Stimulated activated naive CD8-positive, alpha-beta T cell treated with anti-CD3 and anti-CD28 coated beads, Interleukin-15, Interleukin-2, amounts not matched to agents 100 ng/mL and 50 ng/mL, for 24 hours (primary cell): ENCODE data around the gene TROAP.

Source experiments
- H3K27ac Mint-ChIP-seq: one replicate; pipeline ENCODE4 v1.8.0; 2021; ENCODE audit warnings: mild to moderate bottlenecking, mixed read lengths
- H3K27me3 Mint-ChIP-seq: one replicate; pipeline ENCODE4 v1.8.0; 2021; ENCODE audit warnings: mixed read lengths
- H3K36me3 Mint-ChIP-seq: one replicate; pipeline ENCODE4 v1.8.0; 2021; ENCODE audit warnings: low read depth, mixed read lengths
- H3K4me1 Mint-ChIP-seq: one replicate; pipeline ENCODE4 v1.8.0; 2021; ENCODE audit warnings: low read depth, mixed read lengths
- H3K4me3 Mint-ChIP-seq: one replicate; pipeline ENCODE4 v1.8.0; 2021; ENCODE audit warnings: mild to moderate bottlenecking, mixed read lengths
- H3K9me3 Mint-ChIP-seq: one replicate; pipeline ENCODE4 v1.8.0; 2021; ENCODE audit warnings: mixed read lengths

The TROAP gene

DNA sequence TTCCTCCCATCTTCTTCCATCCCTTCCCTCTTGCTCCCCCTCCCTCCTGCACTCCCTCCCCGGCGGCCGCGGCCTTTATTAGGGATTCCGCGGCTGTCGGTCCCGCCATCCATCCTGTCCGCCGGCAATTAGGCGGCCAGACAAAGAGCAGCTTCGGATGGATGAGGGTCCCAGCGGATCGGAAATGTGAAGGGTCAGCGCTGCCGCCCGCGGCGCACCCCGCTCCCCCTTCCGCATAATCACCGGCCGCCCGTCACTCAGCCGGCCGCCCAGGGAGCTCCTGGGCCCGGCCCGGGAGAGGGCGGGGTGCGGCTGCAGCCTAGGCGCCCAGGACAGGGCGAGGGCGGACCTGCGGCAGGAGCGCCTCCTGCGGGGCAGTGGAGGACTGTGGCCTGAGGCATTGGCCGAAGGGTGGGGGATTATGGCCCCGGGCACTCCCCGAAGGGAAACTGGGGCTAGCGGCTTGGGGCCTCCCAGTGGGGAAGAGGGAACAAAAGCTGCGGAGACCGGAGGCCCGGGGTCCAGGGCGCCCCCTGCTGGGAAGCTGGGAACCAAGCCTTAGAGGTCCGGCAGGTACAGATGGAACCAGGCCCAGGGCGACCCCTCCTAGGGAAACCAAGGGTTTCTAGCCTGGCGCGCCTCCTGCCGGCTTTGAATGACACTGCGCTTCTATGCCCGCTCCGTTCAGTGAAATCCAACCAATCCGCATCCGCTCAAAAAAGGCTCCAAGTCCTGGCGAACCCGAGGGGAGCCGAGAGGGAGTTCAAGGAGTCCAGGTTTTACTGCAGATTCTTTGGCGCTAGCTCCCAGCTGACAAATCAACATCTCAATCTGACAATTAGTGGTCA, 19.2 kb downstream of the TROAP start:
- H3K27me3 Mint-ChIP-seq: peaks cover 72% of the 10 kb centered on the region
- H3K36me3 Mint-ChIP-seq: no peaks in the 10 kb centered on the region
- H3K4me3 Mint-ChIP-seq: peak overlapping the region; percentile 56
- H3K27ac Mint-ChIP-seq: no peak overlapping the region
- H3K9me3 Mint-ChIP-seq: no peaks in the 10 kb centered on the region
- peaks cover 45% of the 10 kb centered on the region for H3K4me1 Mint-ChIP-seq

DNA sequence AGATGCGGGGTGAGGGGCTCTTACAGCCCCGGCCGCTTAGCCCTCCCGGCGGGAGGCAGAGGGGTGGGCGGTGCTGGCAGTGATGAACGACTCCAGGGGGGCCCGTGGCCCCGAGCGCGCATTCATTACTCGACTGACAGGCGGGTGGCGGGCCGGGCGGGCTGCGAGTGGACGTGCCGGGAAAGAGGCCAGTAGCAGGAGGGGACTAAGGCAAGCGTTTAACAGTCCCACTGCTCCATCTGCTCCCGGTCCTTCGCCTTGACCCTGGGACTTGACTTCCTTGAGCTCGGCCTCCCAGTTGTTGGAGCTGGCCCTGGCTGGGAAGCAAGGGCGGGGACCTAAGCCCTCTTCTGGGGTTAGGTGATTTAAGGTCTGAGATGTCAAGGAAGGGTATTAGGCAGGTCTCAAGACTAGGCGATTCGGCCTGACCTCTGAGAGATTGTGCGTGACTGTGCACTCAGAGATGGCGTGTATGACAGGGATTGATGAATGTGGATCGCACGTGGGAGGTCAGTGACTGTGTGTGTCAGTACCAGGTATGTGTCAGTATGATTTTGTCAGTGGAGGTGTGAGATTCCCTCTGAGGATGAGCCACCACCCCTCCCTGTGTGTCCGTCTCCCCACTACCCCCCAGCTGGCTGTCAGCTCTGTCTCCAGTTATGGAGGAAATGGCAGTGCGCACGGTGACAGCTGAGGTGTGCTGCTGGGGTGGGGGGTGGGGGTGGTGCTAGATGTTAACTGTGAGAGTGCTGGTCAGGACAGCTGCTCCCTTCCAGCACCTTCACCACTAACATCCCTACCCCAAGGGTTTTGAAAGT, 20.1 kb downstream of the TROAP start:
- H3K27me3 Mint-ChIP-seq: peaks cover 69% of the 10 kb centered on the region
- H3K27ac Mint-ChIP-seq: no peak overlapping the region
- H3K4me1 Mint-ChIP-seq: peaks cover 40% of the 10 kb centered on the region
- H3K4me3 Mint-ChIP-seq: peak overlapping the region; percentile 59
- H3K9me3 Mint-ChIP-seq: no peaks in the 10 kb centered on the region
- no peaks in the 10 kb centered on the region for H3K36me3 Mint-ChIP-seq

DNA sequence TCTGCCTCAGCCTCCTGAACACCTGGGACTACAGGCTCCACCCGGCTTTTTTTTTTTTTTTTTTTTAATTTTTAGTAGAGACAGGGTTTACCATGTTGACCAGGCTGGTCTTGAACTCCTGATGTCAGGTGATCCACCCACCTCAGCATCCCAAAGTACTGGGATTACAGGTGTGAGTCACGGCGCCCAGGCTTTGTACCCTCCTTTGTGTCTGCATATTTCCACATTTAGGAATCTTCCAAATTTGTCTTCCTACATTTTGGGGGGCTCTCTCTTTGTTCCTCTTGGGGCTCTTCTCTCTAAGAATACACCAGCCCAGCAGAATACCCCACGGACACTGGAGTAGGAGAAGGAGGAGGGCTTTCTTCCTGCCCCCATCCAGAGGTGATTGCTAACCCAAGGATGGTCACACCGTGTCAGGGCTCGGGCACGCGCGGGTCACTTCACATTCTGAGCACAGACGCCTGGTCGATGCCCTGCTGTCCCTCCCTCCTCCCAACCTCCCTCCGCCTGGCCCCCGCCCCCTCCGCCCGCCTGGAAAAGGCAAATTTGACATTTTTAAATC, 21.5 kb downstream of the TROAP start:
- Mint-ChIP-seq H3K27me3 (peaks cover 73% of the 10 kb centered on the region), H3K4me3 (no peak overlapping the region), H3K36me3 (no peaks in the 10 kb centered on the region), H3K9me3 (no peaks in the 10 kb centered on the region), H3K27ac (no peak overlapping the region), H3K4me1 (peaks cover 40% of the 10 kb centered on the region)

DNA sequence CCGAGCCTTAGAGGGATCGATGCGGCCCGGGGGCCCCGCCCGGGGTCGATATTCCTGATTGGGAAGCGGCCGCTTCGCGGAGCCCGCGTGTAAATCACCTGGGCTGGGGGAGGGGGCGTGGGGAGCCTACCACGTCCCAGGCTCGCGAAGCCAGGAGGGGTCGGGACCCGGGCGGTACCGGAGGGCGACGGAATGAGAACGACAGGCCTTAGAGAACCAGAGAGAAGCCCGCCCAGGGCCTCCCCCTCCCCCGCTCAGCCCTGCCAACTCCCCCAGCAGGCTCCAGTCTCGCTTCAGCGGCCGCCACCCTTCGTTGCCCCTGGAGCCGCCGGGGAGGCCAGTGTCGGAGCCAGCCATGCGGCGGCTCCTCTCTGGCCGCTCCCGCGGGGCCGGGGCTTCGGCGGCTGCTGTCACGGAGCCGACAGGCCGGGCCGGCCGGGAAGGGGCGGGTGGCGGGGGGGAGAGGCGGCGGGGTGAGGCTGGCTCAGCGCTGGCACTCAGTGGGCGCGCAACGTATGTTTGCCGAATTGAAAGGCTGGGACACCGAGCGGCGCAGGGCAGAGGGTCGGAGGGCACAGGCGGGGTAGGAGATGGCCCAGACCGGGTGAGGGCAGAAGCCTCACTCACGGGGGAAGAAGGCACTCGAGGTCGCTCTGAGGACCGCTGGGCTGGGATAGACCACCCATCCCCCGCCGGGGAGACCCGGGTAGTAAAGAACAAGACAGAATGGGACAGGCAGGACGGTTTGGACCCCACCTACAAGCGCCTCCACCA, 22.2 kb downstream of the TROAP start:
- Mint-ChIP-seq H3K36me3 (no peaks in the 10 kb centered on the region), H3K4me1 (peaks cover 40% of the 10 kb centered on the region), H3K27ac (no peak overlapping the region), H3K27me3 (peaks cover 72% of the 10 kb centered on the region), H3K9me3 (no peaks in the 10 kb centered on the region), H3K4me3 (peak overlapping the region; percentile 54)

- H3K27ac Mint-ChIP-seq: no peak overlapping the region
- H3K27me3 Mint-ChIP-seq: peaks cover 71% of the 10 kb centered on the region
- no peaks in the 10 kb centered on the region for H3K9me3 Mint-ChIP-seq
- peak overlapping the region; percentile 54 for H3K4me3 Mint-ChIP-seq
- H3K4me1 Mint-ChIP-seq: peaks cover 40% of the 10 kb centered on the region
- H3K36me3 Mint-ChIP-seq: no peaks in the 10 kb centered on the region
Measured at GRCh38 chr12:49345825-49346658, 23.0 kb downstream of the TROAP start.

- Mint-ChIP-seq H3K36me3 (no peaks in the 10 kb centered on the region), H3K4me1 (peaks cover 40% of the 10 kb centered on the region), H3K4me3 (peak within 1 kb of the TSS; percentile 71), H3K9me3 (no peaks in the 10 kb centered on the region), H3K27ac (no peak within 1 kb of the TSS), H3K27me3 (peaks cover 70% of the 10 kb centered on the region)
Measured at GRCh38 chr12:49346659-49347310, 23.7 kb downstream of the TROAP start, which contains the start of gene DNAJC22. DNAJC22 (plus strand) TSS chr12:49346888; CDS start chr12:49348873, 1,985 bp downstream.

- Mint-ChIP-seq H3K4me3 (peak overlapping the region; percentile 71), H3K4me1 (peaks cover 39% of the 10 kb centered on the region), H3K9me3 (no peaks in the 10 kb centered on the region), H3K27ac (no peak overlapping the region), H3K27me3 (peaks cover 73% of the 10 kb centered on the region), H3K36me3 (no peaks in the 10 kb centered on the region)
Measured at GRCh38 chr12:49347311-49348193, 24.5 kb downstream of the TROAP start.

DNA sequence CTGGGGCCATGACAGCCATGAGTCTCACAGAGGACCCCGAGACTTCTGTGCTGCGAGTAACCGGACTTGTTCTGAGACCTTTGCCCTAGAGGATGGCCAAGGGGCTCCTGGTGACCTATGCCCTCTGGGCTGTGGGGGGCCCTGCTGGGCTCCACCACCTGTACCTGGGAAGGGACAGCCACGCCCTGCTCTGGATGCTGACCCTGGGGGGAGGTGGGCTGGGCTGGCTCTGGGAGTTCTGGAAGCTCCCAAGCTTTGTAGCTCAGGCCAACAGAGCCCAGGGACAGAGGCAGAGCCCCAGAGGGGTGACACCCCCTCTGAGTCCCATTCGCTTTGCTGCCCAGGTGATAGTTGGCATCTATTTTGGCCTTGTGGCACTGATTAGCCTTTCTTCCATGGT, 25.7 kb downstream of the TROAP start:
- peaks cover 26% of the 10 kb centered on the region for H3K4me1 Mint-ChIP-seq
- no peak overlapping the region for H3K27ac Mint-ChIP-seq
- no peak overlapping the region for H3K4me3 Mint-ChIP-seq
- peaks cover 70% of the 10 kb centered on the region for H3K27me3 Mint-ChIP-seq
- H3K9me3 Mint-ChIP-seq: no peaks in the 10 kb centered on the region
- H3K36me3 Mint-ChIP-seq: no peaks in the 10 kb centered on the region

DNA sequence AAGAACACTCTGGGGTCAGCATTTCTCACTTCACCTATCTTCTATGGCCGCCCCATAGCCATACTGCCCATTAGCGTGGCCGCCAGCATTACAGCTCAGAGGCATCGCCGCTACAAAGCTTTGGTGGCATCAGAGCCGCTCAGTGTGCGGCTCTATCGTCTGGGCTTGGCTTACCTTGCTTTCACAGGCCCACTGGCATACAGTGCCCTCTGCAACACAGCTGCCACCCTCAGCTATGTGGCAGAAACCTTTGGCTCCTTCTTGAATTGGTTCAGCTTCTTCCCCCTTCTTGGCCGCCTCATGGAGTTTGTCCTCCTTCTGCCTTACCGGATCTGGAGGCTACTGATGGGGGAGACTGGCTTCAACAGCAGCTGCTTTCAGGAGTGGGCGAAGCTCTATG, 26.2 kb downstream of the TROAP start:
- Mint-ChIP-seq H3K36me3 (no peaks in the 10 kb centered on the region), H3K9me3 (no peaks in the 10 kb centered on the region), H3K27me3 (peaks cover 66% of the 10 kb centered on the region), H3K4me3 (no peak overlapping the region), H3K4me1 (peaks cover 22% of the 10 kb centered on the region), H3K27ac (no peak overlapping the region)

DNA sequence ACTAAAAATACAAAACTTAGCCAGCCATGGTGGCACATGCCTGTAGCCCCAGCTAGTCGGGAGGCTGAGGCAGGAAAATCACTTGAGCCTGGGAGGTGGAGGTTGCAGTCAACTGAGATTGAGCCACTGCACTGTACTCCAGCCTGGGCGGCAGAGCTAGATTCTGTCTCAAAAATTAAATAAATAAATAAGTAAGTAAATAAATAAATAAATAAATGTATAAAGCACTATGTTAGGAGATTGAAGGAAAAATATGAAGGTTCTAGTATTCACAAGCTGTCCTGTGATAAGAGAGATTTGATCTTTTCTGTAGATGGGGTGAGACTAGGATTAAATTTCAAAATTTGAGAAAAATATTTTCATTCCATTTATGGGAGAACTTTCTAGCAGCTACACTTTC, 29.3 kb downstream of the TROAP start:
- H3K4me3 Mint-ChIP-seq: no peak overlapping the region
- no peaks in the 10 kb centered on the region for H3K9me3 Mint-ChIP-seq
- H3K4me1 Mint-ChIP-seq: peaks cover 2% of the 10 kb centered on the region
- H3K27me3 Mint-ChIP-seq: peaks cover 54% of the 10 kb centered on the region
- no peak overlapping the region for H3K27ac Mint-ChIP-seq
- H3K36me3 Mint-ChIP-seq: no peaks in the 10 kb centered on the region

DNA sequence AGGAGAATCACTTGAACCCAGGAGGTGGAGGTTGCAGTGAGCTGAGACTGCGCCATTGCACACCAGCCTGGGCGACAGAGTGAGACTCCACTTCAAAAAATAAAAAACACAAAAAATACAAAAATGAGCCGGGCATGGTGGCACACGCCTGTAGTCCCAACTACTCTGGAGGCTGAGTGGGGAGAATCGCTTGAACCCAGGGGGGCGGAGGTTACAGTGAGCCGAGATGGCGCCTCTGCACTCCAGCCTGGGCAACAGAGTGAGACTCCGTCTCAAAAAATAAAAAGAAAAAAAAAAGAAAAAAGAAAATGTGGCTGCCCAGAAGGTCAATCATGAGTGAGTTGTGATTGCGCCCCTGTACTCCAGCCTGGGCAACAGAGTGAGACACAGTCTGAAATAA, 32.9 kb downstream of the TROAP start:
- no peak overlapping the region for H3K27ac Mint-ChIP-seq

DNA sequence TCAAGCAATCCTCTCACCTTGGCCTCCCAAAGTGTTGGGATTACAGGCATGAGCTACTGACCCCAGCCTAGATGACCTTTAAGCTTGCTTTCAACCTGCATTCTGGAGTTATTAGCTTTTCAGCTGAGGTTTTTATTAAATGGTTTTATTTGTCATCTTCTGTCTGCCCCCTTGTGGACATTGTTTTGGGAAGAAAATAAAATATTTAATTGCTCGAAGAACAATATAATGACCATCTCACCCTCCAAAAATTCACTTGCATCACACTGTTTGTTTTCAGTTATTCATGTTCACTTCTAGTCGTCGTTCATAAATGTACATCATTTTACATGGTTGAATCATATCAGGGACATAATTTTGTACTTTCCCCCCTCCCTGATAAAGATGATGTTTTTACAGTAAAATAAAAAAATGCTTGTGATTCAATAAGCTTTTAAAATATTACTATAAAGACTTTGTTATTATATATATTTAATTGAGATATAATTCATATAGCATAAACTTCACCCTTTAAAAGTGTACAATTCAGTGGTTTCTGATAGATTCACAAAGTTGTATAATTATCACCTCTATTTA, 34.1 kb downstream of the TROAP start:
- no peak overlapping the region for H3K4me3 Mint-ChIP-seq
- H3K36me3 Mint-ChIP-seq: no peaks in the 10 kb centered on the region
- peaks cover 5% of the 10 kb centered on the region for H3K4me1 Mint-ChIP-seq
- no peaks in the 10 kb centered on the region for H3K9me3 Mint-ChIP-seq
- H3K27me3 Mint-ChIP-seq: peaks cover 37% of the 10 kb centered on the region
- no peak overlapping the region for H3K27ac Mint-ChIP-seq

More for the DNA sequence above, 32.9 kb downstream of the TROAP start:
- H3K27me3 Mint-ChIP-seq: peaks cover 41% of the 10 kb centered on the region
- no peak overlapping the region for H3K4me3 Mint-ChIP-seq
- H3K9me3 Mint-ChIP-seq: no peaks in the 10 kb centered on the region
- no peaks in the 10 kb centered on the region for H3K36me3 Mint-ChIP-seq
- H3K4me1 Mint-ChIP-seq: peaks cover 5% of the 10 kb centered on the region
